Activated CD8-positive, alpha-beta memory T cell treated with anti-CD3 and anti-CD28 coated beads, Interleukin-2, amount 50 U/mL, for 24 hours (primary cell): ENCODE data around the gene CDH6.

Source experiments
- DNase-seq: peaks from one replicate; pipeline ENCODE4 v3.0.0-alpha.2; 2020; ENCODE audit errors: extremely low read depth

The CDH6 gene

GRCh38 chr5:31250201-31250600, 56.7 kb downstream of the CDH6 start:
- DNase-seq: no peak

- DNase-seq: no peak
Measured at GRCh38 chr5:31251032-31251431, 57.5 kb downstream of the CDH6 start.

- no peak for DNase-seq
Measured at GRCh38 chr5:31255041-31255440, 61.6 kb downstream of the CDH6 start.

GRCh38 chr5:31268256-31268655, 74.8 kb downstream of the CDH6 start:
- DNase-seq: no peak

GRCh38 chr5:31268686-31269085, 75.2 kb downstream of the CDH6 start:
- no peak for DNase-seq

GRCh38 chr5:31269259-31269658, 75.8 kb downstream of the CDH6 start:
- DNase-seq: no peak

GRCh38 chr5:31270396-31270795, 76.9 kb downstream of the CDH6 start:
- DNase-seq: no peak

GRCh38 chr5:31271567-31271966, 78.1 kb downstream of the CDH6 start:
- DNase-seq: no peak

- DNase-seq: no peak
Measured at GRCh38 chr5:31273161-31273560, 79.7 kb downstream of the CDH6 start.

GRCh38 chr5:31273631-31274378, 80.3 kb downstream of the CDH6 start:
- DNase-seq: no peak

GRCh38 chr5:31280210-31280609, 86.7 kb downstream of the CDH6 start:
- no peak for DNase-seq

- DNase-seq: no peak
Measured at GRCh38 chr5:31283326-31283725, 89.8 kb downstream of the CDH6 start.

GRCh38 chr5:31285025-31285424, 91.5 kb downstream of the CDH6 start:
- no peak for DNase-seq

- DNase-seq: no peak
Measured at GRCh38 chr5:31287985-31288384, 94.5 kb downstream of the CDH6 start.

- no peak for DNase-seq
Measured at GRCh38 chr5:31289429-31289828, 95.9 kb downstream of the CDH6 start.

GRCh38 chr5:31291323-31291854, 97.9 kb downstream of the CDH6 start:
- DNase-seq: no peak

- no peak for DNase-seq
Measured at GRCh38 chr5:31300501-31300900, 107.0 kb downstream of the CDH6 start.

- DNase-seq: no peak
Measured at GRCh38 chr5:31301833-31302232, 108.3 kb downstream of the CDH6 start.

GRCh38 chr5:31303688-31304087, 110.2 kb downstream of the CDH6 start:
- DNase-seq: no peak

GRCh38 chr5:31317665-31318064, 124.2 kb downstream of the CDH6 start:
- DNase-seq: no peak

GRCh38 chr5:31319335-31319734, 125.8 kb downstream of the CDH6 start:
- no peak for DNase-seq

GRCh38 chr5:31322946-31323345, 129.5 kb downstream of the CDH6 start:
- DNase-seq: no peak

- no peak for DNase-seq
Measured at GRCh38 chr5:31324842-31325241, 131.4 kb downstream of the CDH6 start.
